ENCODE data around the gene KIAA0753. TPM values are rescaled to one million over a fixed set of nuclear protein-coding genes. Genes with fewer than 3 reads are reported as not detected.

Gene KIAA0753
- total and polyA plus RNA-seq, 2 of the 4 experiments (the other 2 are of a cell fraction): 10.2 to 17.6 TPM

Small RNA genes within 50 kb of the gene (microRNA-seq; reads per million reads assigned to microRNA genes)
- gene MIR4520-1 (ENCODE audit: insufficient read depth in 1 of 2, insufficient read length in 1 of 2, unreplicated experiment in 1 of 2): 0 reads per million in 2 experiments
- not detected for gene MIR4520-2 (ENCODE audit: unreplicated experiment)
- not detected for gene RNA5SP435 (ENCODE audit: insufficient read depth, insufficient read length)

Small RNA genes within 50 kb of the gene (small RNA-seq; reads per million reads assigned to genes)
- 0 reads per million in 5 experiments for gene MIR4520-1
- gene RNA5SP435: 0 to 3.5 (median 0.08) reads per million in 5 experiments

Other genes with a start within 250 kb of the KIAA0753 start
- not detected in 2 replicates for gene AIPL1, start 205.6 kb downstream of the KIAA0753 start, total RNA-seq (2012; rRNA removed)
- not detected in 2 replicates for gene AIPL1, start 205.6 kb downstream of the KIAA0753 start, polyA plus RNA-seq (2012; rRNA removed)
- 19.4 and 21.5 TPM in 2 replicates for gene PIMREG, start 196.3 kb downstream of the KIAA0753 start, total RNA-seq (2012; rRNA removed)
- 25.9 and 36.8 TPM in 2 replicates for gene PIMREG, start 196.3 kb downstream of the KIAA0753 start, polyA plus RNA-seq (2012; rRNA removed)
- 0.54 and 0.56 TPM in 2 replicates for gene PITPNM3, start 84.2 kb downstream of the KIAA0753 start, total RNA-seq (2012; rRNA removed)
- gene PITPNM3, start 84.2 kb downstream of the KIAA0753 start, polyA plus RNA-seq (2012; rRNA removed): 1.7 and 2.0 TPM in 2 replicates
- gene TXNDC17, start 349 bp upstream of the KIAA0753 start, total RNA-seq (2012; rRNA removed): 45.0 and 174 TPM in 2 replicates
- 494 and 518 TPM in 2 replicates for gene TXNDC17, start 349 bp upstream of the KIAA0753 start, polyA plus RNA-seq (2012; rRNA removed)
- gene MED31, start 10.9 kb upstream of the KIAA0753 start, total RNA-seq (2012; rRNA removed): 5.6 and 8.1 TPM in 2 replicates
- 11.6 and 13.9 TPM in 2 replicates for gene MED31, start 10.9 kb upstream of the KIAA0753 start, polyA plus RNA-seq (2012; rRNA removed)
- 0.18 and 0.28 TPM in 2 replicates for gene C17orf100, start 11.1 kb upstream of the KIAA0753 start, total RNA-seq (2012; rRNA removed)
- gene C17orf100, start 11.1 kb upstream of the KIAA0753 start, polyA plus RNA-seq (2012; rRNA removed): 1.8 and 2.9 TPM in 2 replicates
- not detected in 2 replicates for gene SLC13A5, start 72.7 kb upstream of the KIAA0753 start, total RNA-seq (2012; rRNA removed)
- gene SLC13A5, start 72.7 kb upstream of the KIAA0753 start, polyA plus RNA-seq (2012; rRNA removed): not detected in 2 replicates
- gene XAF1, start 115.3 kb upstream of the KIAA0753 start, total RNA-seq (2012; rRNA removed): 1.7 and 3.9 TPM in 2 replicates
- gene XAF1, start 115.3 kb upstream of the KIAA0753 start, polyA plus RNA-seq (2012; rRNA removed): 0.50 and 1.3 TPM in 2 replicates
- not detected in 2 replicates for gene FBXO39, start 135.5 kb upstream of the KIAA0753 start, total RNA-seq (2012; rRNA removed)
- gene FBXO39, start 135.5 kb upstream of the KIAA0753 start, polyA plus RNA-seq (2012; rRNA removed): not detected in 2 replicates
- gene TEKT1, start 191.0 kb upstream of the KIAA0753 start, total RNA-seq (2012; rRNA removed): not detected in 2 replicates
- not detected in 2 replicates for gene TEKT1, start 191.0 kb upstream of the KIAA0753 start, polyA plus RNA-seq (2012; rRNA removed)